Measurements from ENCODE around the gene XYLB. TPM values are rescaled to one million over a fixed set of nuclear protein-coding genes. Genes with fewer than 3 reads are reported as not detected.
"Not testable (repeated sequence)": the region's sequence is repeated elsewhere in the genome, so short reads cannot be mapped to it uniquely, and the experiment has no call there.

XYLB gene
- total RNA-seq, 2 experiments from 2014 or later = 0.25 to 0.59 TPM

GRCh38 chr3:38421679-38422336, 75.2 kb downstream of the XYLB start:
- peaks cover 35% of the 10 kb centered on the region for H3K4me1 ChIP-seq (ENCODE audit: insufficient read depth, low read length)
- no peak overlapping the region for H3K27ac ChIP-seq (ENCODE audit: low read depth in 1 of 2, low read length in 2 of 2)
- DNase-seq = no peak
- intact Hi-C loops (cut with DNase I, micrococcal nuclease) = no loop called here
- Mint-ChIP-seq H3K27ac (peak overlapping the region; percentile 52), H3K4me3 (peak overlapping the region; percentile 60), H3K4me1 (ENCODE audit: low read depth) (peaks cover 54% of the 10 kb centered on the region), H3K27me3 (no peaks in the 10 kb centered on the region), H3K9me3 (no peaks in the 10 kb centered on the region), H3K36me3 (ENCODE audit: low read depth) (no peaks in the 10 kb centered on the region)
- H3K27me3 ChIP-seq (ENCODE audit: control insufficient read depth in 1 of 2, insufficient read depth in 2 of 2, low read length in 2 of 2) = no peaks in the 10 kb centered on the region
- no peaks in the 10 kb centered on the region for H3K9me3 ChIP-seq (ENCODE audit: control insufficient read depth in 1 of 2, insufficient read depth in 1 of 2, low read length in 2 of 2)
- H3K36me3 ChIP-seq (ENCODE audit: insufficient read depth, low read length) = no peaks in the 10 kb centered on the region
- H3K4me3 ChIP-seq (ENCODE audit: low read length) = no peak overlapping the region
- CTCF ChIA-PET = no interaction called here
- no peak for ATAC-seq (ENCODE audit: poor library complexity)
- no peak for TF ChIP-seq CTCF (IDR thresholded peaks at IDR 0.05)
- POLR2A ChIA-PET = no interaction called here

GRCh38 chr3:38426798-38427426, 80.3 kb downstream of the XYLB start:
- H3K4me3 ChIP-seq (ENCODE audit: low read length) = peak overlapping the region; percentile 13
- H3K27ac ChIP-seq (ENCODE audit: low read depth in 1 of 2, low read length in 2 of 2) = peak overlapping the region; percentile 29 to 41
- POLR2A ChIA-PET = interaction anchor here (0.6 to 1.9 kb wide), 7 partner anchors 10 to 80 kb away, joined by 3 to 7 read pairs (median 4); partner anchors contain the start of gene XYLB
- ATAC-seq (ENCODE audit: poor library complexity) (peak; percentile 80), DNase-seq (peak in 7 of 14 experiments; percentile 4 to 67 (median 24))
- H3K4me1 ChIP-seq (ENCODE audit: insufficient read depth, low read length) = peaks cover 31% of the 10 kb centered on the region
- intact Hi-C loops (cut with DNase I, micrococcal nuclease); H3K27me3 ChIP-seq (ENCODE audit: control insufficient read depth in 1 of 2, insufficient read depth in 2 of 2, low read length in 2 of 2); H3K9me3 Mint-ChIP-seq; H3K36me3 ChIP-seq (ENCODE audit: insufficient read depth, low read length); H3K27me3 Mint-ChIP-seq; H3K36me3 Mint-ChIP-seq (ENCODE audit: low read depth); H3K9me3 ChIP-seq (ENCODE audit: control insufficient read depth in 1 of 2, insufficient read depth in 1 of 2, low read length in 2 of 2); CTCF ChIA-PET: not testable (repeated sequence)
- peak overlapping the region; percentile 84 for H3K27ac Mint-ChIP-seq
- peak overlapping the region; percentile 73 for H3K4me3 Mint-ChIP-seq
- H3K4me1 Mint-ChIP-seq (ENCODE audit: low read depth) = peaks cover 59% of the 10 kb centered on the region

- Histone ChIP-seq H3K9me3 (ENCODE audit: control insufficient read depth in 1 of 2, insufficient read depth in 1 of 2, low read length in 2 of 2) (peaks cover 19 to 26% of the 10 kb centered on the region in 2 experiments), H3K4me1 (ENCODE audit: insufficient read depth, low read length) (peaks cover 10% of the 10 kb centered on the region)
- H3K4me3 ChIP-seq (ENCODE audit: low read length); DNase-seq; POLR2A ChIA-PET; CTCF ChIA-PET; H3K36me3 ChIP-seq (ENCODE audit: insufficient read depth, low read length); H3K27me3 ChIP-seq (ENCODE audit: control insufficient read depth in 1 of 2, insufficient read depth in 2 of 2, low read length in 2 of 2); H3K4me3 Mint-ChIP-seq; H3K27me3 Mint-ChIP-seq; H3K27ac Mint-ChIP-seq; ATAC-seq (ENCODE audit: poor library complexity); H3K27ac ChIP-seq (ENCODE audit: low read depth in 1 of 2, low read length in 2 of 2): not testable (repeated sequence)
- peaks cover 18% of the 10 kb centered on the region for H3K36me3 Mint-ChIP-seq (ENCODE audit: low read depth)
- peaks cover 18% of the 10 kb centered on the region for H3K4me1 Mint-ChIP-seq (ENCODE audit: low read depth)
- intact Hi-C loops (cut with DNase I, micrococcal nuclease) = loop anchor here in 1 of 2 experiments (2.0 kb wide), 1 partner anchor 18 kb away; no protein-coding TSS in a partner anchor
- H3K9me3 Mint-ChIP-seq = peaks cover 22% of the 10 kb centered on the region
Observed at GRCh38 chr3:38432871-38433658, 86.5 kb downstream of the XYLB start.

- H3K4me3 ChIP-seq (ENCODE audit: low read length); H3K27ac Mint-ChIP-seq; H3K27me3 Mint-ChIP-seq; H3K27me3 ChIP-seq (ENCODE audit: control insufficient read depth in 1 of 2, insufficient read depth in 2 of 2, low read length in 2 of 2); POLR2A ChIA-PET; H3K27ac ChIP-seq (ENCODE audit: low read depth in 1 of 2, low read length in 2 of 2); DNase-seq; H3K36me3 ChIP-seq (ENCODE audit: insufficient read depth, low read length); ATAC-seq (ENCODE audit: poor library complexity); H3K4me3 Mint-ChIP-seq; CTCF ChIA-PET: not testable (repeated sequence)
- intact Hi-C loops (cut with DNase I, micrococcal nuclease) = loop anchor here in 1 of 2 experiments (2.0 kb wide), 1 partner anchor 17 kb away; no protein-coding TSS in a partner anchor
- Histone ChIP-seq H3K9me3 (ENCODE audit: control insufficient read depth in 1 of 2, insufficient read depth in 1 of 2, low read length in 2 of 2) (peaks cover 21 to 28% of the 10 kb centered on the region in 2 experiments), H3K4me1 (ENCODE audit: insufficient read depth, low read length) (peaks cover 13% of the 10 kb centered on the region)
- peaks cover 18% of the 10 kb centered on the region for H3K4me1 Mint-ChIP-seq (ENCODE audit: low read depth)
- H3K9me3 Mint-ChIP-seq = peaks cover 22% of the 10 kb centered on the region
- peaks cover 23% of the 10 kb centered on the region for H3K36me3 Mint-ChIP-seq (ENCODE audit: low read depth)
Observed at GRCh38 chr3:38433661-38434060, 87.1 kb downstream of the XYLB start.

GRCh38 chr3:38438436-38439069, 92.0 kb downstream of the XYLB start:
- Histone ChIP-seq H3K4me1 (ENCODE audit: insufficient read depth, low read length) (peaks cover 11% of the 10 kb centered on the region), H3K9me3 (ENCODE audit: control insufficient read depth in 1 of 2, insufficient read depth in 1 of 2, low read length in 2 of 2) (peaks cover 16 to 23% of the 10 kb centered on the region in 2 experiments)
- CTCF ChIA-PET; H3K36me3 ChIP-seq (ENCODE audit: insufficient read depth, low read length); H3K4me3 ChIP-seq (ENCODE audit: low read length); H3K27me3 Mint-ChIP-seq; ATAC-seq (ENCODE audit: poor library complexity); H3K27ac ChIP-seq (ENCODE audit: low read depth in 1 of 2, low read length in 2 of 2); intact Hi-C loops (cut with DNase I, micrococcal nuclease); H3K27me3 ChIP-seq (ENCODE audit: control insufficient read depth in 1 of 2, insufficient read depth in 2 of 2, low read length in 2 of 2); H3K4me3 Mint-ChIP-seq: not testable (repeated sequence)
- Mint-ChIP-seq H3K9me3 (peaks cover 18% of the 10 kb centered on the region), H3K4me1 (ENCODE audit: low read depth) (peaks cover 12% of the 10 kb centered on the region), H3K27ac (peak overlapping the region; percentile 61), H3K36me3 (ENCODE audit: low read depth) (peaks cover 19% of the 10 kb centered on the region)
- peak in 5 of 14 experiments; percentile 7 to 71 (median 40) for DNase-seq
- POLR2A ChIA-PET = interaction anchor here (1.3 to 1.8 kb wide), 4 partner anchors 11 to 16 kb away, joined by 3 to 10 read pairs (median 4); partner anchors contain the start of gene ACVR2B
